Left renal cortex interstitium (tissue), 4 donors: Measurements from ENCODE around the gene RNF157. TPM values are rescaled to one million over a fixed set of nuclear protein-coding genes. Genes with fewer than 3 reads are reported as not detected.

Experiments
- DNase-seq, 4 donors: peaks; one replicate each; pipeline ENCODE4 v3.0.0-alpha.2; 2013; ENCODE audit warnings: low read depth in 4 of 4, low spot score in 2 of 4, missing footprints in 1 of 4
- polyA plus RNA-seq, 4 donors: library from polyadenylated mRNA; unstranded; fragments of 120-200 nt; gene quantifications; one replicate each; pipeline ENCODE4 v1.2.1, GENCODE V29; 2013; ENCODE audit not compliant: insufficient read length in 4 of 4

Gene RNF157
- polyA plus RNA-seq, 4 donors = 22.0 to 39.1 (median 28.8) TPM

DNA sequence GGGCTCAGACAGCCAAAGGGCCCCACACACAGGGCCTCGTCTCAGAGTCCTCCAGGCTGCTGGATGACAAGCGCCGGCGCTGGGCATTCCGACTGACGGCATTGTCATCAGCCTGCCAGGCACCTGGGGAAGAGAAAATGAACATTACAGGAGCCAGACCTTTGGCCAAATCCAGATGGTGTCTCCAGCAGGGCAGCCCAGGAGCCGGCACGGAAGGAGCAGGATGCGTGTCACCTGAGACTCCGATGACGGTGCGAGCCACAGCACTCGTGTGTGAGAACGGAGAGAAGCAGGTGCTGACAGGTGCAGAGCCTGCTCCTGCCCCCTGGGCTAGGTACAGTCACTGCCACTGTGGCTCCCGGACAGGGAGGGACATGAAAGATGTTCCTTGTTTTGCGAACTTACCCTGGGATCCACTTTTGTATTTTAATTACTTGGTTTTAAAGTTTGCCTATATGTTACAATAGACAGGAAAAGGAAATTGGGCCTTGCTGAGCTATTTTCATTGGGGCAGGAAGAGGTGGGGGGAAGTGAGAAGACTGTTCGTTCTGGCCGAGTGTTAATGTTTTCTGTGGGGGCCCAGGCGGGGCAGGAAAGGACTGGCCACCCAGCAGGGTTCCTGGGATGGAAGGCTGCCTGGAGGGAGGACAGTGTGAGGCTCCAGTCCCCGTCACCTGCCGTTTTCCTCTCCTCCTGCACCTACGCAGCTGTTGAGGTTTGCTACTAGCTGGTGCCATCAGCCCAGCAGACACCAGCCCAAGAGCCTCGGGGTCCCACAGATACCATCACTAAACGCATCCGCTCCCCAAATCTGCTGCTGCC, 94.9 kb downstream of the RNF157 start:
- no peak for DNase-seq

DNA sequence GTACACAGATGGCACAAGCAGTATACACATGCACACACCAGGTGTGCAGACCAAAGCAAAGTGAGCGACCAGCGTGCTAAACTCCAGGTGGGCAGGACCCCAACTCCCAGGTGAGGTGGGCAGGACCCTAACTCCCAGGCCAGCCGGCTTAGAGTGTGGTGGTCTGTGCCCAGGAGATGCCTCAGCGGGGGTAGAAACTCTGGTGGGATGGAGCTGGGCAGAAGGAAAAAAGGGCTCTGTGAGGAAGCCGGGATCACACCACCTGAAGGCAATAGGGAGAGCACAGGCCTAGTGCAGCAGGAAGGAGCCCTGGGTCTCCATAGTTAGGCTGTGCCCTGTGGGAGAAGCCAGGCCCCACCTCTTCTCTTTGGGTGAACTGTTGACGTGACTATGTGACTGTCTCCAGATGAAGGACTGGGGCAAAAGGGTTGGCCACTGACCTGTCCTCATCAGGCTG, 97.7 kb downstream of the RNF157 start:
- no peak for DNase-seq

DNA sequence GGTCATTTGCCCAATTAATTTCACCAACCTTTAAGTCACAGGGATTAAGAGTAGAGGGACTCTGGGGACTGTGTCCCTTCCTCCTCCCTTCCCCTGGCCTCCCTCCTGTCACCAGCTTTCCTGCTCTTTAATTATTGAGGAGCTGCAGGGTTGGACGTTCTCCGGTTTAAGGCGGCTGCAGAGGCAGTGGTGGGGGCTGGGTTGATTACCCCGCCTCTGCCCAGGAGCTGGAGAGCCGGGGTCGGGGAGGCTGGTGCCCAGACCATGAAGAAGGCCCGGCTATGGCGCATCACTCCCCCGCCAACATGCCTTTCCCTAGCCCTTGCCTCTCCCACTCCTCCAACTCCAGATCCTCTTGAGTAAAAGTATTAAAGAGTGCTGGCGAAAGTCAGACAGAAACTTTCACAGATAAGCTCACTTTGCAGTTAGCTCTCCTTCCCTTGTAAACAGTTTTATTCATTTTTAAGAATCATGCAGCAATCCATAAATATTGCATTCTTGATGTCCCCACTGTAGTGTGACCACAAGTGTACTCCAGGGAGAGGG, 98.2 kb downstream of the RNF157 start:
- peak in 2 of 4 donors; percentile 46 to 50 for DNase-seq

DNA sequence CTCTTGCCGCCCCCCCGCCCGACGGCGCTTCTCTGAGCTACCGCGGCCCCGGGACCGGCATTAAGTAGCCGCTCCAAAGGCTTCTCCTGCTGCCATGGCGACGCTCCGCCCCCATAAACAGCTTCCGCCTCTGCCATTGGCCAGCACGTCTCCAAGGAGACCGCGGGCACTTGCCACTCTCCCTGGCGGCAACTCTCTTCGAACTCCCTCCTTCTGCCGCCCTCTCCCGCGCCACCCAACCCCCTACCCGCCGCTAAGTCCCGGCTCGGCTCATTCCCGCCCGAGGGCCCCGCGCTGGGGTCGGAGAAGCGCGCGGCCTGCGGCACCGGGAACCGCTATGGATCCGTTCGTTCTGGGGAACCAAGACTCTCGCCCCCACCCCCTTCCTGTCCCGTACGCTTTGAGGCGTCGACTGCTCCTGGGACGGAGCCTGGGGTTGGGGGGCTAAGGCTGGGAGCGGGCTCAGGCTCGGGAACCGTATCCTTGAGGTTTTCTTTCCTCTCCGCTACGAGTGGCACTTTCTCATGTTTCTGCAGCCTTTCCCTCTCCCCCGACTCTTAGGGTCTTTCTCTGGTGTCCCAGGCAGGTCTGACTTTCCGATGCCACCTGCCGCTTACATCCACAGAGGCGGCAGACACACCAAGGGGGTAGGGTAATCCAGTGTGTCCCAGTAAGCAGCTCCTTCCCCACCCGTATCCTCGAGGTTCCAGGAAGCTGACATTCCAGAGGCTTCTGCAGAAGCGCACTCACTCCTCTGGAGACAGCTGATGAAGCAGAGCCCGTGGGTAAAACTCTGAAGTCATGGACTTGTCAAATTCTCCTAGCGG, 98.9 kb downstream of the RNF157 start, which contains the start of gene FOXJ1:
Gene FOXJ1, minus strand, starts transcription at position 34 of the 827 bp plus-strand sequence. CDS start 850 bp downstream, outside the sequence.
- peak in 3 of 4 donors; percentile 76 to 90 (median 87) for DNase-seq

DNA sequence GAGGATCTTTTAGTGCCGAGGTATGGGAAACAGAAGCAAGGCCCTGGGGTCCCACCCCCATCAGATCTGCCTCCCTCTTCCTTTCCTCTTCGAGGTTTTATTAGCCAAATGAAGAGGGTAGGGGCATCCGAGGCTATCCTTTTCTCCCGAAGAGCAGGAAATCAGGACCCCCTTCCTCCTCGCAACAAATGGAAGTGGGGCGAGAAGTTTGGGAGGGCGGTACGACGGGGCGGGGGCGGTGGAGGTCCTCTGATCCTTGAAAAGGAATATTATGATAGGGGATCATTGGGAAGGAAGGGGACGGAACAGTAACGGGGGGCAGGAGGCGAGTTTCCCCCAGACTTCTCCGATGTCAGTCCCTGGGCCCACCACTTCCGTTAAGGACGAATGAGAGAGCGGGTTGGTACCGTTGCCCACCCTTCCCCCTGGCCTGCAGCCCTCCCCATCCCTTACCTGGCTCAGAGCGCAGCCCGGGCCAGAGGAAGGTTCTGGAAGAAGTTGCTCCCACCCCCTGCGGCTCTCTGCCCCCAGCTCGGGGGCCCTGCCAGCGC, 99.6 kb downstream of the RNF157 start:
- DNase-seq = no peak

DNA sequence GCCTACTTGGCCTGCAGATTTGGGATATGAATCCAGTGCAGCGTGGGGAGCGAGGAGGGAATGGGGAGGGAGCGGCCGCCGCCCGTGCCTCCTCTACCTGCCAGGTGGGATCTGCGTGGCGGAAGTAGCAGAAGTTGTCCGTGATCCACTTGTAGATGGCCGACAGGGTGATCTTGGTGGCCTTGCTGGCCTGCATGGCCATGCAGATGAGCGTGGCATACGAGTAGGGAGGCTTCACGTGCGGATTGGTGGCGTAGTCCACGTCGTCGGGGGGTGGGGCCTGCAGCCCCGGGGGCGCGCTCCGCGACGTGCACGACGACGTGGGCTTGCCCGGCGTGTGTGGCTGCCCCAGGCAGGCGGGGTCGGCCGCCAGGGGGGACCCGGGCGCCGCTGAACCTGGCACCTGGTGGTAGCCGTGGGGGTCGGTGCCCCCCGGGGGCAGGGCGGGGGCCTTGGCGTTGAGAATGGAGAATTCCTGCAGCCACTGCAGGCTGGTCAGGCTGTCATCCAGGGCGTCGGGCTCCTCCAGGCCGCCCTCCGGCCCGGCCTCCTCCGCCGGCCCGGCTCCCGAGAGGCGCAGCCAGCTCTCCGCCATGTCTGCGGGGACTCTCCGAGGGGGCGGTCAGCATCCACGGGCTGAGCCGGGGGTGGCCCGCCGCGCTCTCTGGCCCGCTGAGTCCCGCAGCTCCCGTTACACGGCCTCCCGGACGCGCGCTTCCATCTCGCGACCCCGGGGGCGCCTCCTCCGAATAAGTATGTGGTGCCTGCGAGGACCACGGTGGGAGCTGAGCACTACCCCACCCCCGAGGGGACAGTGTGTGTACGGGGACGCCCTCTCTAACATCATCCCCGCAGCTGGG, 100.3 kb downstream of the RNF157 start:
- DNase-seq = no peak

DNA sequence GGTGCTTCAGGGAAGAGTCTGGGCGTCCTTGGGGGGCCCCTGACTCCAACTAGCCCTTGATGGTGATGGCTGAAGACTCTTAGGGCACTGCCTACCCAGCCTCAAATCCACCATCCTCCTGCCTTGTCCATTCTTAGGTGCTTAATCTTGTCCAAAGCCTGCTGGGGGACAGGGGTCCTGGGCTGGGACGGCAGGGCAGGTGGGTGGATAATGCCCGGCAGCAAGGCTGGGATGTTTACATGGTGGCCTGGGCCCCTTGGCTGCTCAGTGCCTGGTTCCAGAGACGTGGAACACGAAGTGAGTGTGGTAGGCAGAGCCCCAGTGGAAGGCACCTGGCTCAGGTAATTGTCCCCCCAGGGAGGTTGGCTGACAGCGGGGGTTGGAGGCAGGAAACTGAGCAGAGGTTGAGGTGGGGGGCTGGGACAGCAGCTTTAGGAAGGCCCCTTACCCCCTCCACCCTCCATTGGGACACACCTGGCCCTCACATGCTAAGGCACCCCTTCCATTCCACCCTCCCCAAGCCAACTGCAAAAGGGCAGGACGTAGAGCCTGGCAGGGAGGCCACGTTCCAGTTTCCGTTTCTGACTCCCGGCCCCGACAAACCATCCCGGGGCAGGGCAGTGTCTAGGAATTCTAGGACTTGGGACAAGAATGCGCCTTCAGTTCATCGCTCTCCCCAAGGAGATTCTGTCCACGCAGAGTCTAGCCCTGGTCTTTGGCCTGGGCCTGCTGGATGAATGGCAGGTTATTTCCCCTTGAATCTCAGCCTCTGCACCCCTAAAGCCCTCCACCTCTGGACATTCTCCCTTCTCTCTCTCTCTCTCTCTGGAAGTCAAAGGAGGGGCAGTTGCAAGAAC, 101.2 kb downstream of the RNF157 start:
- no peak for DNase-seq

DNA sequence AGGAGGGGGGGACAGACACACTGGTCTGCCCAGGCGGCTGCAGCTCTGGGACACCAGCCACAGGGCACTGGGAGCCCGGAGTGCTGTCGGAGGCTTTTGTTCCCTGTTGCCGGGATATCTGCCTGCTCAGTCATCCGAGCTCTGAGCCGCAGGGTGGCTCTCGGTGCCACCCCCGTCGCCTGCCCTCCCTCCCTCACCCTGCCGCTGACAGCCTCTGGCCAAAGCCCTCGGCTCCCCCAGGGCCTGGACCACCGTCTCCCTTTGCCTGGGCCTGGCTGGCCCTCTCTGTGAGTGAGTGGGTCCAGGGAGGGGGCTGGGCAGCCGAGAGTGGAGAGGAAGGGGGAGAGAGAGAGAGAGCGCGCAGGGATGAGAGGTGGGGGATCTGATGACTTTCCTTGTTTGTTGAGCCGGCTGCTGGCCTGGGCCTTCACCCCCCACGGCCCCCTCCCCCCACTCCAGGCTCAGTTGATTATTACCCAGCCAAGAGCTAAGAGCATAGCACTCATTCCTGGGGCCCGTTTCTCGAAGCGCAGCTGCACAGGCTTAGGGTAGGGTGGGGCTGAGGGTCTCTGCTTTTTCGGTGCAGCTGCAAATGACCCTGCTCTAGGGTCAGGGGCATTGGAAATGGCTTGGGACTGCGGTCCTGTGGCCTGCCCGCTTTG, 101.9 kb downstream of the RNF157 start:
- peak in 1 of 4 donors; percentile 76 for DNase-seq

DNA sequence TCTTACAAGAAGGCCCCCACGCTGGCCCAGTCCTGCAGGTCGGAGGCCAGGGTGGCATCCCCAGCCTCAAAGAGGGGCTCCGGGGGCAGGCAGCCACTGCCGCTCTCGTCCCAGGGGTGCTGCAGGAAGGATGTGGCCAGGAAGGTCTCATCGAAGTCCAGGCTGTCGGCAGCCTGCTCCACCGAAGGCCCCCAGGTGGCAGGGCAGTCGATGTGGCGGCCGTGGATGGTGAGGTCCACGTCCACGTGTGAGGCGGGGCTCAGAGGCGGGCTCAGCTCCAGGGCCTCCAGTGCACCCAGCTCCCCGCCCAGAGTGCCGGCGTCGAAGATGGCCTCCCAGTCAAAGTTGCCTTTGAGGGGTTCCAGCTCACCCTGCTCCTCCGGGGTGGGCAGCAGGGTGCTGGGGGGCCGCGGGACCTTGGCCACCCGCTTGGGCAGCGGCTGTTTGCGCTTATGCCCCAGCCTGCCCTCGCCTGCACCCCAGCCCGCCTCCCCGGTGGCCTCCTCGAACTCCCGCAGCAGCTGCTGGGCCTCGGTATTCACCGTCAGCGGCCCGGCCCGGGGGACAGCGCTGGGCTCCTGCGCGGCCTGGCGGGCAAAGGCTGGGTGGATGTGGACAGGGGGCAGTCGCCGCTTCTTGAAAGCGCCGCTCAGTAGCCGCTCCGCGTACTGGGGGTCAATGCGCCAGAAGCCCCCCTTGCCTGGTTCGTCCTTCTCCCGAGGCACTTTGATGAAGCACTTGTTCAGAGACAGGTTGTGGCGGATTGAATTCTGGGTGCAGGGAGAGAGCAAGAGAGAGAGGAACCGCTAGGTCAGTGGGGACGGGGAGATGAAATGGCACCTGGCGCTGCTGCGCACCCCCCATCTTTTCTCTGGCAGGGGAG, 102.7 kb downstream of the RNF157 start:
- no peak for DNase-seq

DNA sequence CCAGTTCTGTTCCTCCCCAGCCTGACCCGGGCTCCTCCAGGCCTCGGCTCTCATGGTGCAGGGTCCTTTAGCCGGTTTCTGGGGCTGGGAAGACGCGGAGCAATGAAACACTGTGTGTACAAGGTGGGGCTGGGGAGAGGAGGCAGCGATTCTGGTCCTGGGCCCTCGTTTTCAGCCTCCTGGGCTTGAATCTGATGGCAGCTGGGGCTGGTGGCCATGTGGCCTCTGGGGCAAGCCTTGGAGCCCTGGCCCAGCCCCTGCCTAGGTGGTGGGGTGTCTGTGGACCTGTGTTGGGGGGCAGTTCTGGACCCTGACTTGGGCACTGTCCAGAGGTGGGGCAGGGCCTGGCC, 103.3 kb downstream of the RNF157 start:
- DNase-seq = no peak

DNA sequence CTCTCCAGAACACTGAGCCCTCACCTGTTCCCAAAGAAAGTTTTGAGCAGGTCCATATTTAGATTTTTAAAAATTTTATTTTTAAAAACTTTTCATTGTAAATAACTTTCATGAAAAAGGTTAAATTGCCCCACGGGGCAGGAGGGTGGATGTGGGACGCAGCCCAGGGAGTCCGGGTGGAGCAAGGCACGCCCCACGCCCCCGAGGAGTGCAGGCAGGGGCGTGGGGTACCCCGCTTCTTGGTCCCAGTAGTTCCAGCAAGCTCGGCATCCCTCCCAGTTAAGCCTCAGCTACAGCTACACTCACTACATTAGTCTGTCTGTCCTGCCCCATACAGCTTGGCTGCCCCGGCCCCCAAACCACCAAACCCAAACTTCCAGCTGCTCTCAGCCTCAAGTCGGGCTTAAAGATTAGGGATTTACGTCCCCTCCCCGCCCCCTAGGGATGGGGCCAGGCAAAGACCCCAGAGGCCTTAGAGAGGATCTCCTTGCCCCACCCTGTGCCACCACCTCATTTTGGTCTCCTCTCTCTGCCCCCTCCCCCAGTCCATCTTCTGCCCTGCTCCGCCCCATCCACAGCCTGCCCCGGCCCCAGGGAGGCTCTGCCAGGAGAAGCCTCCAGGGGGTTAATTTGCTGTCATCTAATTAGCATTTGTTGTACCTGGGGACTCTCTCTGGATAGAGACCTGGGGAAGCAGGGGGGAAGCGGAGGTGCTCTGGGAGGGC, 103.9 kb downstream of the RNF157 start:
- no peak for DNase-seq

DNA sequence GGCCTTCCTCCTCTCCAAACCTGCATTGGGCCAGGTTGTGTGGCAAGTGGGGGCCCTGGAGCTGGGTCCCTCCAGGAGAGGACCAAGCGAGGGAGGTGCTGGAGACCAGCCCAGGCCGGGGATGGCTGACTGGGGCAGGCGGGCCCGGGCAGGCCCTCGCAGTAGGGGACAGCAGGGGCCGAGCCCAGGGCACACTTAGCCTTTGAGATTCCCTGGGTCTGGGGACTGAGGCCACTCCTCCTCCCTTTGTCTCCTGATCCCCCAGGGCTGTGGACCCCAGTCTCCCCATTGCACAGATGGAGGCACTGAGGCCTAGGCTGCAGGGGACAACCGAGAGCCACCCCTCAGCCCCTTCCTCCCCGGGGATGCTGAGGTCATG, 104.5 kb downstream of the RNF157 start:
- no peak for DNase-seq

DNA sequence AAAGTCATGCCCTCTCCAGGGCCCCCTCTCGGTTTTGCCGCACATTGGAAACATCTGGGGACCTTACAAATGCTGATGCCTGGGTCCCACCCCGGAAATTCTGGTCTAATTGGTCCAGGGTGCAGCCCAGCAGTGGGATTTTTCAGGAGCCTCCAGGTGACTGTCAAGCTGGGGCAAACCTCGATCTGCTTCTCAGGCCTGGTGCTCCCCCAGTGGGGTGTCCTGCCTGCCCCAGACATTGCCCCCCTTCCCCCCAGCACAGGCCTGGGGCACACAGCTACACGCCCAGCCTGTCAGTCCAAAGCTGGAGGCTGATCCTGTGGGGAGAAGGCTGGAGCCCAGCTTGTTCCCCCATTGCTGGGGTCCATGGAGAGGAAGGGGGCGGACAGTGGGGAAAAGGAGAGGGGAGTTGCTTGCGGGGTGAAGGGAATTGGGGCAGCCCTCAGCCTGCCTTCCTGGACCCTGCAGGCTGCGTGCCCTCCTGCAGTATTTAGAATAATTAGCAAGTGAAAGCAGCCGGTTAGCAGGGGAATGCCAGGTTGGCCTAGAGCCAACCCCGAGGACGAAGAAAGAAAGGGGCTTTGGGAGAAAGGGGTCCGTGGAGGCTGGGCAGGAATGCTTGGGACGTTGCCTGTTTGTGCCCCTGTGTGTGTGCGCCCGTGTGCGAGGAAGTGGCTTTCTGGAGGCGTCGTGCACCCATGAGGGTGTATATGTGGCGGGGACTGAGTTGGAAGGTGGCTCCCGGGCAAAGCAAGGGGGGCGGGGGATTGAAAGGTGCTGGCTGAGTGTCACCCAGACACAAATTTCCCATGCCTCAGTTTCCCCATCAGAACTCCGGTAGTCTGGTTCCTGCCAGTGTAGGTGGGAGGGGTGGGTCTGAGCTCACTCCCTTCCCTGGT, 105.1 kb downstream of the RNF157 start:
- no peak for DNase-seq

DNA sequence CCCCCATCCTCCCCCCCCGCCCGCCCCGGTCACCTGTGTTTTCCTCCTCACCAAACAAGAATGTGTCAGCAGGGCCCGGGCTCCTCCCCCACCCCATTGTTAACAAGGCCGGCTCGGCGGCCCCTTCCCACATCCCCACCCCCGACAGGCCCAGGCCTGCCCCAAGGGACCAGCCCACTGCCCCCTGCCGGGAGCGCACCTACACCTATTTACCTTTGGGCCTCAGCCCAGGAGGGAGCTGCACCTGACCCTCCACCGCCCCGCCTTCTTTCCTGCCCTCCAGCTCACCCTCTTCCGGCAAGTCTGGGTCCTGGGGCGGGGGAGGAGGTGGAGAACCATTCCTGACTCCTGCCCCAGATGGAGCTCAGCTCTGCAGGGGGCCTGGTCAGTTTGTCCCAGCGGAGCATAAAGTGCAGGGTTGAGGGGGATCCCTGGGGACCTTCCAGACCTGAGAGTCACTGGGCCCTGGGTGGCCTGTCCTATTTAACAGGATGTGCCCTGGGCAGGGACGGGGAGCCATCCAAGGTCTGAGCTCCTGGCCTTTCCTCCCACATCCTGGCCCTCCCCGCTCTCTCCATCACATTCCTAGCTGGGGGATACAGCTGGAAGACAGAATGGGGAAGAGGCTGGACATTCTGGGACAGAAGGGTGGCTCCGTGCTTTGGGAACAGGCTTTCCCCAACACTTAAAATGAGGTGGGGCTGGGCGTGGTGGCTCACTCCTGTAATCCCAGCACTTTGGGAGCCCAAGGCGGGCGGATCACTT, 107.5 kb downstream of the RNF157 start:
- DNase-seq = no peak
